Left cardiac atrium (tissue), 4 donors: ENCODE results near the gene YWHAE. TPM values are rescaled to one million over a fixed set of nuclear protein-coding genes. Genes with fewer than 3 reads are reported as not detected.
A peak's percentile ranks its signal among the peaks of the same experiment; 100 is the strongest.
"Not testable (repeated sequence)": the region's sequence is repeated elsewhere in the genome, so short reads cannot be mapped to it uniquely, and the experiment has no call there.

Experiments
- ATAC-seq, 2 donors: fragments of 200-7000 bp; cut with Tn5 transposase; one replicate each; pipeline ENCODE4 v1.9.1; 2020; ENCODE audit warnings: mild to moderate bottlenecking in 2 of 2, moderate library complexity in 2 of 2
- DNase-seq: peaks from one replicate; pipeline ENCODE4 v3.0.0-alpha.2; 2020
- intact Hi-C, 2 donors: fragments of 100-400 bp; cut with DNase I; formaldehyde crosslinking; loops; one replicate each; pipeline versions ENCODE4 v1.14.1 to v1.15.1; 2022 to 2023
- total RNA-seq, 2 donors: library from RNA; stranded (reverse); fragmentation: NEBNext Ultra II Directional; extraction: Animal tissue kit (Norgen Biotek cat#: 25700); gene quantifications; one replicate each; pipeline ENCODE4 v1.2.1, GENCODE V29; 2021
- donor health status: DM: no; HTN: yes; CAD: no.
- donor health status: DM: no; HTN: yes; CAD: no; lungs with severe emphysema.
- donor health status: DM: yes; HTN: yes; CAD: no.
- donor health status: Dilated cardiomyopathy.

The YWHAE gene
- total RNA-seq, 2 donors from 2014 or later, result 491 to 596 TPM

DNA sequence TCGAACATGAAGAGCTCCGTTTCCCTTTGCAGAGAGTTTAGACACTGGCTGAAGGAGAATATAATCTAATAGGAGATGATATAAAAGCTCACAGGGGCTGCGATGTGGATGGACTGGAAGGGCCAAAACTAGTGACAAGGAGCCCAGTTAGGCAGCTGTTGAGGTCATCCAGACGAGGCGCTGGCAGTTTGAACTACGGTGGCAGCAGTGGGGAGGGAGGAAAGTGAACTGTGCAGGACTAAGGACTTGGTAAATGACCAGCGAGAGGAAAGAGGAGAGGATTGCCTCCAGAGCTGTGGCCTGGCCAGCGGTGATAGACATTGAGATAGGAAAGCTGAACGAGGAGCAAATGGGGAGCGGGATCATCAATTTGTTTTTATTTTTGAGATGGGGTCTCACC lies 14.6 kb upstream of the YWHAE start:
- no peak for DNase-seq
- no peak for ATAC-seq
- intact Hi-C loops, result loop anchor here in 1 of 2 donors (5.0 kb wide), 1 partner anchor 33 kb away; no protein-coding TSS in a partner anchor

GRCh38 chr17:1414001-1414574 lies 14.1 kb upstream of the YWHAE start:
- peak; percentile 8 to 21 for ATAC-seq
- intact Hi-C loops, result loop anchor here in 1 of 2 donors (5.0 kb wide), 1 partner anchor 33 kb away; no protein-coding TSS in a partner anchor
- no peak for DNase-seq

- intact Hi-C loops, result loop anchor here in 1 of 2 donors (5.0 kb wide), 1 partner anchor 34 kb away; no protein-coding TSS in a partner anchor
- ATAC-seq, result peak; percentile 93 to 95
Measured at GRCh38 chr17:1413281-1413791, 13.3 kb upstream of the YWHAE start.

DNA sequence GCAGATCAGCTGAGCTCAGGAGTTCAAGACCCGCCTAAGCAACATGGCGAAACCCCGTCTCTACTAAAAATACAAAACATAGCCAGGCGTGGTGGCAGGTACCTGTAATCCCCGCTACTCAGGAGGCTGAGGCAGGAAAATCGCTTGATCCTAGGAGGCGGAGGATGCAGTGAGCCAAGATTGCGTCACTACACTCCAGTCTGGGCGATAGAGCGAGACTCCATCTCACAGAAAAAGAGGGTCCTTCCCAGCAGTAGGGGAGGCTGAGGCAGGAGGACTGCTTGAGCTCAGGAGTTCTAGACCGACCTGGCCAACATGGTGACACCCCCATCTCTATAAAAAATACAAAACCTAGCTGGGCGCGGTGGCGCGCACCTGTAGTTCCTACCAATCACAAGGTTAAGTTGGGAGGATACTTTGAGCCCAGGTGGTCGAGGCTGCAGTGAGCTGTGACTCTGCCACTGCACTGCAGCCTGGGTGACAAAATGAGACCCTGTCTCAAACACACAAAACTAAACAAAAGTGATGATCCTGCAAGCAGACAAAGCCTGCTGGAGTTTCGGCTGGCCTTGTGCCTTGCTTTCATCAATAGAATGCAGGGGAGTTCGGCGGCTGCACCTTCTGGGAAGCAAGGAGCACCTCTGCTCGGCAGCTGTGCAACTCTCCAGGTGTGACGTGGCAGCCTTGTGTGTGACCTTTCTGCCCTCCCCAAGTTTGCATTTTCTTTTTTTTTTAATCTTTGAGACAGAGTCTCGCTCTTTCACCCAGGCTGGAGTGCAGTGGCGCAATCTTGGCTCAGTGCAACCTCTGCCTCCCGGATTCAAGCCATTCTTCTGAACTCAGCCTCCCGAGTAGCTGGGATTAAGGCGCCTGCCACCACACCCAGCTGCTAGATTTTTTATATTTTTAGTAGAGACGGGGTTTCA lies 12.4 kb upstream of the YWHAE start:
- DNase-seq, result peak; percentile 55
- intact Hi-C loops, result loop anchor here in 1 of 2 donors (5.0 kb wide), 1 partner anchor 35 kb away; no protein-coding TSS in a partner anchor
- peak; percentile 41 to 62 for ATAC-seq

More at GRCh38 chr17:1413281-1413791, 13.3 kb upstream of the YWHAE start:
- DNase-seq, result peak; percentile 91

GRCh38 chr17:1402262-1402586 lies 2.2 kb upstream of the YWHAE start:
- ATAC-seq, result no peak
- intact Hi-C loops, result no loop called here
- no peak for DNase-seq

GRCh38 chr17:1398931-1399678 lies 917 bp downstream of the YWHAE start:
- intact Hi-C loops, result loop anchor here in 1 of 2 donors (10.0 kb wide), 1 partner anchor 56 kb away; the partner anchor contains the start of gene CRK
- DNase-seq, result peak; percentile 65
- peak; percentile 54 to 55 for ATAC-seq

GRCh38 chr17:1398028-1398427 lies 2.0 kb downstream of the YWHAE start:
- ATAC-seq, result no peak
- intact Hi-C loops, result loop anchor here in 1 of 2 donors (10.0 kb wide), 1 partner anchor 57 kb away; the partner anchor contains the start of gene CRK

DNA sequence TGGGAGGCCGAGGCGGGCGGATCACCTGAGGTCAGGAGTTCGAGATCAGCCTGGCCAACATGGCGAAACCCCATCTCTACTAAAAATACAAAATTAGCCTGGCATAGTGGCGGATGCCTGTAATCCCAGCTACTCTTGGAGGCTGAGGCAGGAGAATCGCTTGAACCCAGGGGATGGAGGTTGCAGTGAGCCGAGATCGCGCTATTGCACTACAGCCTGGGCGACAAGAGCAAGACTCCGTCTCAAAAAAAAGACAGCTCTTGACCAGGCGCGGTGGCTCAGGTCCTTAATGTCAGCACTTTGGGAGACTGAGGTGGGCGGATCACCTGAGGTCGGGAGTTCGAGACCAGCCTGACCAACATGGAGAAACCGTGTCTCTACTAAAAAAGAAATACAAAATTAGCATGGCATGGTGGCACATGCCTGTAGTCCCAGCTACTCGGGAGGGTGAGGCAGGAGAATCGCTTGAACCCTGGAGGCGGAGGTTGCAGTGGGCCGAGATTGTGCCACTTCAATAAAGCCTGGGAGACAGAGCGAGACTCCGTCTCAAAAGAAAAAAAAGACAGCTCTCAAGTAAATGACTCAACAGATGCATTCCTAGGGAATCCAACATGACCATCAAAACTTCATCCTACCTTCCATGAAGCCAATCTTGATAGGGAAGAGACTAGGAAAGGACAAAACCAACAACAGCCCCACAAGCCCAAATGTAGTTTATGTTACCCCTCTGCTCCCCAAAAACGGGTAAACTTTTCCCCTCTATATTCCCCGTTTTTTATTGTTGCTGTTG lies 4.0 kb downstream of the YWHAE start:
- ATAC-seq, result not testable (repeated sequence)

More at GRCh38 chr17:1398028-1398427, 2.0 kb downstream of the YWHAE start:
- DNase-seq, result no peak

DNA sequence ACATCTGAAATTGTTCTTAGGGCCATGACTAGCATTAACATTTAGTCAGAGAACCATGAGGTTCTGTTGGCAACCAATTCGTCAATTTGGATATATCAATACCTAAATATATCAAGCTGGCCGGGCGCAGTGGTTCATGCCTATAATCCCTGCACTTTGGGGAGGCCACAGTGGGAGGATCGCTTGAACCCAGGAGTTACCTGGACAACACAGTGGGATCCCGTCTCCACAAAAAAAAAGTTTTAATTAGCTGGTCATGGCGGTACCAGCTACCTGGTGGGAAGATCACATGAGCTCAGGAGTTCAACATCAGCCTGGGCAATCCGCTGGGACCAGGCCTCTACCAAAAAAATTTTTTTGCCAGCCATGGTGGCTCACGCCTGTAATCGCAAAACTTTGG lies 8.4 kb downstream of the YWHAE start:
- intact Hi-C loops, result loop anchor here in 1 of 2 donors (10.0 kb wide), 1 partner anchor 63 kb away; the partner anchor contains the start of gene CRK
- no peak for DNase-seq
- ATAC-seq, result no peak

More for the DNA sequence above, 4.0 kb downstream of the YWHAE start:
- intact Hi-C loops, result loop anchor here in 1 of 2 donors (10.0 kb wide), 1 partner anchor 59 kb away; the partner anchor contains the start of gene CRK
- DNase-seq, result not testable (repeated sequence)

- no peak for DNase-seq
- intact Hi-C loops, result loop anchor here in 1 of 2 donors (10.0 kb wide), 1 partner anchor 64 kb away; the partner anchor contains the start of gene CRK
- ATAC-seq, result peak; percentile 83 to 88
Measured at GRCh38 chr17:1390432-1391367, 9.3 kb downstream of the YWHAE start.

DNA sequence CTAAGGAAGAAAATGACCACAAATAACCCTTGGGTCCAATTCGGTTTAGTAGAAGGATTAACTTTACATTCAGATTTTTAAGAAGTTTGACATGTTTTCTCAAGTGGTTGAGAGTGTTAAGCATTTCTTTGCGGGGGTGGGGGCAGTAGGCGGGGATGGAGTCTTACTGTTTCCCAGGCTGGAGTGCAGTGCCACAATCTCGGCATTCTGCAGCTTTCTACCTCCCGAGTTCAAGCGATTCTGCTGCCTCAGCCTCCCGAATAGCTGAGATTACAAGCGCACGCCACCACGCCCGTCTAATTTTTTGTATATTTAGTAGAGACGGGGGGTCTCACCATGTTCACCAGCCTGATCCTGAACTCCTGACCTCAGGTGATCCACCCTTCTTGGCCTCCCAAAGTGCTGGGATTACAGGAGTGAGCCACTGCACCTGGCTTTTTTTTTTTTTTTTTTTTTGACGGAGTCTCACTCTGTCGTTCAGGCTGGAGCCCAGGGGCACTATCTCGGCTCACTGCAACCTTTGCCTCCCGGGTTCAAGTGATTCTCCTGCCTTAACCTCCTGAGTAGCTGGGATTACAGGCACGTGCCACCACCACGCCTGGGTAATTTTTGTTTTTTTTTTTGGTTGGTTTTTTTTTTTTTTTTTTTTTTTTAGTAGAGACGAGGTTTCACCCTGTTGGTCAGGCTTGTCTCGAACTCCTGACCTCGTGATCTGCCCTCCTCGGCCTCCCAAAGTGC lies 12.4 kb downstream of the YWHAE start:
- DNase-seq, intact Hi-C loops, ATAC-seq: not testable (repeated sequence)

DNA sequence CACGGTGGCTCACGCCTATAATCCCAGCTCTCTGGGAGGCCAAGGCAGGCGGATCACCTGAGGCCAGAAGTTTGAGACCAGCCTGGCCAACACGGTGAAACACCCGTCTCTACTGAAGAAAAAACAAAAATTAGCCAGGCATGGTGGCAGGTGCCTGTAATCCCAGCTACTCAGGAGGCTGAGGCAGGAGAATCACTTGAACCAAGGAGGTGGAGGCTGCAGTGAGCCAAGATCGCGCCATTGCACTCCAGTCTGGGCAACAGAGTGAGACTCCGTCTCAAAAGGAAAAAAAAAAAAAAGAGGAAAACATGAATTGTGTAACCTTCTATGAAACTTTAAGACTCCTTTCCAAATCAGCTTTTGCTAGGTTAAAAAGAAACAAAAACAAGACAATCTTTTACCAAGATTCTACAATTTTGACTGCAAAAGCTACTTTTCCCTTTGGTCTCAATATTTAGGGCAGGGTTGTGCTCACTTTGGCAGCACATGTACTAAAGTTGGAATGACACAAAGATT lies 13.3 kb downstream of the YWHAE start:
- ATAC-seq, intact Hi-C loops, DNase-seq: not testable (repeated sequence)

GRCh38 chr17:1386265-1386664 lies 13.8 kb downstream of the YWHAE start:
- intact Hi-C loops, result no loop called here
- ATAC-seq (no peak), DNase-seq (no peak)

GRCh38 chr17:1385861-1386260 lies 14.2 kb downstream of the YWHAE start:
- DNase-seq (no peak), ATAC-seq (no peak)
- intact Hi-C loops, result no loop called here

DNA sequence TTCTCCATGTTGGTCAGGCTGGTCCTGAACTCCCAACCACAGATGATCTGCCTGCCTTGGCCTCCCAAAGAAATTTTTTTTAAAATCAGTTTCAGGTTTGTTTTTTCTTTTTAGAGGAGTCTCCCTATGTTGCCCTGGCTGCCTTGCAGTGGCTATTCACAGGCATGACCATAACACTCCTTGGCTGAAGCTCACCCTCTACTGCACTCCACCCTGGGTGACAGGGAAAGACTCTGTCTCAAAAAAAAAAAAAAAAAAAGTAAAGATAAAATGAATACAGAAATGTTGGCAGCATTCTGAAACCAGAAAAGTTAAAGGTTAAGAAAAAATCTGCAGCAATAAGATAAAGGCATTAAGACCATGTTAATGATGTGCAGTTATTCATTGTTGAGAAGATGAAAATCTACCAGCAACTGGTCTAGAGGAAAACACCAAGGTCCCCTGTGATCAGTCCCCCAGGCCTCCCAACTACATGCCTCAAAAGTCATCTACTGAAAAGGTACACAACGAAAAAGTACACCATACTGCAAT lies 15.1 kb downstream of the YWHAE start:
- intact Hi-C loops, result no loop called here
- ATAC-seq (peak; percentile 63 to 70), DNase-seq (no peak)

DNA sequence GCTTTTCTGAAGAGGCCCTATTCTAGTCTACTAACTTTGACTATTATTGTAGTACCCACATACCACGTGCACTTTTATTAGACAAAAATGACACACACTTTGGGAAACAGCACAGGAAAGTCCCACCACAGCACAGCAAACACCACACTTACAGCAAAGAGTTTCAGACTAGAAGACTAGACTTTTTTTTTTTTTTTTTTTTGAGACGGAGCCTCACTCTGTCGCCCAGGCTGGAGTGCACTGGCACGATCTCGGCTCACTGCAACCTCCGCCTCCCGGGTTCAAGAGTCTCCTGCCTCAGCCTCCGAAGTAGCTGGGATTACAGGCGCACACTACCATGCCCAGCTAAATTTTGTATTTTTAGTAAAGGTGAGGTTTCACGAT lies 20.1 kb downstream of the YWHAE start:
- DNase-seq (no peak), ATAC-seq (no peak)
- intact Hi-C loops, result no loop called here
